Ovary (tissue), 3 donors: ENCODE results near the gene FTH1.

Experiments used
- CTCF ChIP-seq, 3 donors: fragments of 450-650 bp in 2 of 3; fragments of 200-600 bp in 1 of 3; IDR thresholded peaks; one replicate each; pipeline versions ENCODE4 v1.5.1 to v1.8.0; 2016 to 2022; ENCODE audit warnings: antibody characterized with exemption in 3 of 3, mild to moderate bottlenecking in 1 of 3
- EP300 ChIP-seq: sonication (generic); formaldehyde crosslinking; IDR thresholded peaks from one replicate; pipeline ENCODE4 v1.6.1; 2017; ENCODE audit warnings: antibody characterized with exemption
- POLR2A ChIP-seq: fragments of 450-650 bp; IDR thresholded peaks from one replicate; pipeline ENCODE4 v1.6.1; 2017; ENCODE audit warnings: antibody characterized with exemption, mild to moderate bottlenecking, moderate library complexity
- donor health status: DM: no; HTN: no; CAD: no.

GRCh38 chr11:61968758-61969390 lies 1.4 kb upstream of the FTH1 start:
- TF ChIP-seq CTCF (IDR thresholded peaks at IDR 0.05): no peak
- TF ChIP-seq POLR2A: no peak
- TF ChIP-seq EP300: no peak
